NCI-H1436 treated with DMSO at 0.1 percent for 48 hours (cell line): ENCODE data around the gene BEGAIN.

Experiments used
- DNase-seq: peaks from one replicate; lab custom pipeline; 2025; lab: John Stamatoyannopoulos, UW

Gene BEGAIN

DNA sequence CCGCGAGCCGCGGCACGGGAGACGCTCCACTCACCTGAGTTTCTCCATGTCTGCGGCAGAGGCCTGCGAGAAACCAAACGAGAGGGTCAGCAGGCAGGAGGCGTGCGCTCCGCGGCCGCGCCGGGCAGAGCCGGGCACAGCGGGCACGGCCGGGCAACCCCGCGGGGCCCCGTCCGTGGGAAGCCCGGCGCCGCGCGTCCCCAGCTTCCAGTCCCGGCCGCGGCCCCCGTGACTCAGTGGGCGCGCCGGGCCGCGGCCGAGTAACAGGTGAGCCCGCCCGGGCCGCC lies 19.4 kb downstream of the BEGAIN start:
- no peak for DNase-seq

DNA sequence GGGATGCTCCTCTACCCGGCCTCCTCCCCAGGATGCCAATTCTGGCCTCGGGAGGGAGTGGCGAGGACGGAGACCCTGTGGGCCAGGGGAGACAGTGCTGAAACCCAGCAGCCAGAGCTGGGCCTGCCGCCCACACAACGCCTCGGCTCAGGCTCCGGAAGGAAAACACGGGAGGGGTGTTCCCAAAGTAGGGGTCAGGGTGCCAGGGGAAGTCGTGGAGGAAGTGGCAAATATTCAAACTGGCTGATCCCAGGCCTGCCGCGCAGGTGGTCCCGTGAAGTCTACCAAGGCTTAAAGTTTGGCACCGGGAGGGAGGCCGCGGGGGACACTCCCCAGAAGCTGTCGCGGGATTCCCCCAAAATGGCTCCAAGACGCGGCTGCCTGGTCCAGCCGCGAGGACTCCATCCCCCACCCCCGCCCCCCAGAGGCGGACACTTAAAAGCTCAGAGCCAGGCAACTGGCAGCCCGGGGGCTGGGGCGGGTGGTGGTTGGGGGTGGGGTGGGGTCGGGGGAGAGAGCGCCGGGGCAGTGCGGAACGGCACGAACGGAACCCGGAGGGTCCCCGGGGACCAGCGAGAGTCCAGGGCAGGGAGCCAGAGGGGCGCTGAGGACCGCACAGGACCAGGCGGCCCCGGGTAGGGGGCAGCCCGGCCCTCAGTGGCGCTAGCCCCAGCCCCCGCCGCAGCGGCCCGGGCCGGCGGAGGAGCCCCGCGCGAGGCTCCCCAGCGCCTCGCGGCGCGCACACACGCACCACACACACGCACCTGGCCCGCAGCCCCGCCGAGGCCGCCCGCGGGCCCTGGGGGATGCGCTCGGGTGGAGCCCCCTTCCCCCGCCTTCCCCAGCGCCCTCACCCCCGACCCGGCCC lies 20.0 kb downstream of the BEGAIN start:
- DNase-seq, result no peak

DNA sequence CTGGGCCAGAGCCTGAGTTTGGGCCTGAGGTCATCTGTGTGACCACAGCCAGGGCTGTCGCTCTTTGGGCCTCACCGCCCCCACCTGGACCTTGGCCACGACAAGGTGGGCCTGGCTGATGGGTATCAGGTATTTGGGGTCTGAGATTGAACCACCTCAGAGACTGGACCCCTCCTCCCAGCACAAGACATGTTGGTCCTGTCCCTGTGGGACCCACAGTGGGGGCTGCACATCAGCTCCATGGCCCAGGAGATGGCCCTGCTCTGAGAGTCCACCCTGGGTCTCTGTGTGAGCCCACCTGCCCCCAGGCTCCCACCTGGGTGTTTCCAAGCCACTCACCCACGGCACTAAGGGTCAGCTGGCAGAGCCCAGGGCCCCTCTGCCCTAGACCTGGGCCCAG lies 20.6 kb downstream of the BEGAIN start:
- DNase-seq, result no peak

DNA sequence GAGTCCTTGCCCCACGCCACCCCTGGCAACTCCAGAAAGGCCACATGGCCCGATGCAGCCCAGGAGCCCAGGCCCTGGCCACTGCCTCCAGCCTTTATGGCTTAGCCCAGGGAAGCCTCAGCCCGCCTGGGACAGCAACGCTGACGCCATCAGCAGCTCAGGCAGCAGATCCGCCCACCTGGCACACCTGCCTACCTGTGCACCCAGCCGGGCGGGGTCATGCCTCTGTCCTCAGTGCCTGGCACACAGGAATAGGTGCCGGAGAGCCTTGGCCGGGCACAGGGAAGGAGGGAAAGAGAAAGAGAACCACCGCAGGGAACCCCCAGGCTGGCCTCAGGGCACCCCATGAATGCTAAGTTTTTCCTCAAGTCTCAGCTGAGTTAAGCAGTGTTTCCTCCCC lies 21.1 kb downstream of the BEGAIN start:
- no peak for DNase-seq

DNA sequence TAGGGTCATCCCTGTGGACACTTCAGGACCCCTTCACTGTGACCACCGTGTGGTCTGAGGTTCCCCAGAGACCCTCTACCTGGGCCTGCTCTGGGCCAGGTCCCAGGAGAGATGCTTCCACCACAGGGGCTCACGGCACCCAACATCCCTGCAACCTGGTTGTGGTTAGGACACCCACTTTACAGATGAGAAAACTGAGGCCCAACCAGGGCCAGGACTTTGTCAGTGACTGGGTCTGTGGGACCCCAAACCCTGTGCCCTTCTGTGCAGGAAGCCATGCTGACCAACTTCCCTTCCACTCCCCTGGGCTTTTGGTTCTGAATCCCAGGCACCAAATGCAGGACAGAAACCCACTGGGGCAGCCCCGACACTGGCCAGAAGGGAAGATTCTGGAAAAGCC lies 21.6 kb downstream of the BEGAIN start:
- no peak for DNase-seq

DNA sequence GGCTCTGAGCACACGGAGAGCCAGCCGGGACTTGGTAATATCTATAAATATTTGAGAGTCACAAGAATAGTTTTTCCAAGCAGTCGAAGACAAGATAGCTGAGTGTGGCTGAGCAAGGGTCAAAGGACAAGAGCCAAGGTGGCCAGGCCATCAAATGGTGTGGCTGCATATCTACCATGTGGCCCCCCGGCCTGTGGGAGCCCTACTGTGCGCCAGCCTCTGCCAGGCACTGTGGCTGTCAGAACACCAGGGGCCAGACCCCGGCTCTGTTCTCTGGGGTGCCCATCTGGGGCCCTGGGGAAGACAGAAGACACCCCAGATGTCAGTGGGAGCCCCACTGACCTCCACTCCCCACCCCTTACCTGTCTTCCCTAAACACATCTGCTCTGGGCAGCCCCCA lies 22.7 kb downstream of the BEGAIN start:
- DNase-seq, result no peak

DNA sequence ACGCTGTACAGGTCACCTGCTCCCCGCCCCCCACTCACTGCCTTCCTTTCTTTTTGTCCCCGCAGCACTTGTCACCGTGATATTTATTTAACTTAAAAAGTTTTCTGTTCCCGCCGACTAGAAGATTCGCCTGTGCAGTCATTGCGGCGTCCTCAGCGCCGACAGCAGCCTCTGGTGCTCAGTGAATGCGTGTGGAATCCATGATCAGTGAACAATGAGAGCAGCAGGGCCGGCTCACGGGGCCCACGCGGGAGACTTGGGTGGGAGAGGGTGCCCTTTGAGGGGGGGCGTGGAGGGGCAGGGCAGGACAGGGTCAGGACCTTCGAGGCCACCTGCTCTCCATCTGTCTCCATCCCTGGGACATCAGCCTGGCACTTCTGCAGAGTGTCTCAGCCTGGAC lies 24.5 kb downstream of the BEGAIN start:
- DNase-seq, result no peak

DNA sequence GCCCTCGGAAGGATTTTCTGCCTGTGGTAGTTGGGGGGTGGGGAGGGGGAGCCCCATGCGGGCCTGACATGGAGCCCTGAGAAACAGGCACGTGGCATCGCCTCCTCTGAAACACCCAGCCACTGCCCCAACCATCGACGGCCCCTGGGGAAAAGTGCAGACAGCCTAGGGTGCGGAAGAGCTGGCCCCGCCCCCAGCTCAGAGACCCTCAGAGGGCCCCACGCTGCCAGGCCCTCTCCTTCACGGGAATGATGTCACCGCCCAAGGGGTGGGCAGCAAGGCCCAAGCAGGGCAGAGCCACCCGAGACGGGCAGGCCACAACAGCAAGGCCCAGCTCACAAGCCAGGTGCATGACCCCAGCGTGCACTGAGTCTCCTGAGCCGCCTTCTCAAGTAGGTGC lies 26.2 kb downstream of the BEGAIN start:
- no peak for DNase-seq

DNA sequence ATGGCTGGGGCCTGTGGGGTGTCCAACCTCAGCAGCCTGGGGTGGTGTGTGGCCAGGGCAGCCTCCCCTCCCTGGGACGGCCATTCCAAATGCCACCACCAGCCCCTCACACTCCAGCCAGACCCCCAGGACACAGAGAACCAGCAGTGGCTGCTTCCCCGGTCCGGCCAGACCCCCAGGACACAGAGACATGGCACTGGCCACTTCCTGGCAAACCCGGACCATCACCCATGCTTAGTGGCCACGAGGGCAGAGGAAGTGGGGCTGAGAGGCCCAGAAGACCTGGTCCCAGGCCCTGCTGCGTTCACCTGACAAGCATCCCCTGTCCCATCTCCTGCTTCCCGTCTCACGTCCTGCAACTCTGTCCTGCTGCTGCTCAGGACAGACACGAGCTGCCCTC lies 26.7 kb downstream of the BEGAIN start:
- no peak for DNase-seq

DNA sequence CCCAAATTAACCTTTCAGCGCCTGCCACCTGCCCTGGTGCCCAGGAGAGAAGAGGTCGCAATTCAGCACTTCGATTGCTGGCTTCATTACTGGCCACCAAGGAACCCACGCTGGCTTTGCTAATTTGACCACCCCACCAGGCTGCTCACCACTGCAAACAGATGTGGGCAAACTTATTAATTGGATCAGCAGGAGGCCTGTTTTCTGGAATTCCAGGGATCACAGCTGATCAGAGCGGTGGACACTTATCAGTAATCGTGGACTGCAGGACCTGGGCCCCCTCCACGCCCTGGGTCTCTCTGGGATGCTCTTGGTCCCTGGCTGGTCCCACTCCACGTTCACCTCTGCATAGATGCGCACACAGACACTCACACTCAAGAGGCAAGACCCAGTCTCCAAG lies 27.8 kb downstream of the BEGAIN start:
- DNase-seq, result no peak

DNA sequence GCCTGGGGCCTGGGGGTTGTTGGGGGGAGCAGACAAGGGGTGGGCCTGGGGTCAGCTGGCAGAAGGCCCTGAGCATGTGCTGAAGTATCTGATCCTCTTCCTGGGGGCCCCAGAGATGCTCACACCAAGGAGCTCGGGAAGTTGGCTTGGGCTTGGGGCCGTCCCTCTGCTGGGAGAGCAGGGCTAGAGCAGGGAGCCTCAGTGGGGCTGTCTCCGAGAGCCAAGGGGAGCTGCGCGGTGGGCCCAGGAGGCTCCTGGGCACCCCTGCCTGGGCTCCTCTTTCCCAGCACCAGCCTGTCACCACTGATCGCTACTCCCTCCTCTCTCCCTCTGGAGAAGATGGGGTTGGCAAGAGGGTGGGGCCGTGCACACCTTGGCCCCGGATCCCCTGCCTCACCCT lies 28.3 kb downstream of the BEGAIN start:
- DNase-seq, result no peak

DNA sequence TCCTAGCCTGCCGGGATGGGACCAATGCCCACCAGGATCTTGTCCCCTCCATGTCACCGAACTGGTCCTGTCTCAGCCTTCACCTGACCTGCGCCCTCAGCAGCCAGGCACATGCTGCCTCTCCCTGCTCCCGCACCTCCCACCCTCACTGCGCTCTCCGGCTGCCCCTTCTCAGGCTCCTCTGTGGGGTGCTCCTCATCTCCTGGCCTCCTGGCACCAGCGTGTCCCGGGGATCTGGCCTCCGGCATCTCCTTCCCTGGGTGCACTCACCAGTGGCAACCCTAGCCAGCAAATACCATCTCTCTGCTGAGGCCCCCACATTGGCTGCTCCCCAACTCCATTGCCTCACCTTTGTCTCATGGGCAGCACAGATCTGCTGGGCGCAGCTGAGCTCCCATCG lies 29.0 kb downstream of the BEGAIN start:
- no peak for DNase-seq

DNA sequence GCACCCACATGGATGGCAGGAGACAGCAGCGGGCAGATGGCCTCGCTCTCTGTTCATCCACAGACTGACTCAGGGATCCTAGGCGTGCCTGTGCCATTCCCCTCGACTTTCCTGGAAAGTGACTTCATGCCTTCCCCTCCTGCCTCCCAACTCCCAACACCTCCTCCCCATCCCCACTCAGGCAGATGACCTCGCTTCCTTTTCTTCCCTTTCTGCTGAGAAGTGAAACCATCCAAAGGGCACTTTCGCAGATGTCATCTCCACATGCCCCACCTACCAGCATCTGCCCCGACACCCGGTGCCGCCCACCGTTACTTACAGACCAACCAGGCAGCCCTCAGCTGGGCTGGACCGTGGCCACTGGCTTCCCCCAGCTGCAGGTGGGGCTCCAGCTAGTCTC lies 29.6 kb downstream of the BEGAIN start:
- no peak for DNase-seq

DNA sequence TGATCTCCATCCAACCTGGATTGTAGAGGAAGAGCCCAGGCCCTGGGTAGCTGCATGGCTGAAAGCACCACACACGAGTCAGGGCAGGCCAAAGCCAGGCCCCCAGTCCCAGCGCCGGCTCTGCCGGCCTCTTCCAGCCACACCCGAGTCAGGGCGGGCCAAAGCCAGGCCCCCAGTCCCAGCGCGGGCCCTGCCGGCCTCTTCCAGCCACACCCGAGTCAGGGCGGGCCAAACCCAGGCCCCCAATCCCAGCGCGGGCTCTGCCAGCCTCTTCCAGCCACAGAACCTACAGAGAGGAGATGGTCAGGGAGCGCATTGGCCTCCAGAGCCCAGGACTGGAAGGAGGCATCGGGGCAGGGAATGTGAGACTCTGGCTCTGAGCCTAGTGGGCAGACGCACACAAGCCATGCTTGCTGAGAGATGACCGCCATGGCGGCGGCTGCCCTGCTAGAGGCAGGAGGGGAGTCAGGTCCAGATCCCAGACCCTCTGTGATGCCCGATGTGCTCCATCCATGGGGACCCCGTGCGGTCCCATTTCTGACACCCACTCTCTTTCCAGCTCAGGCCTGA lies 30.2 kb downstream of the BEGAIN start:
- no peak for DNase-seq

DNA sequence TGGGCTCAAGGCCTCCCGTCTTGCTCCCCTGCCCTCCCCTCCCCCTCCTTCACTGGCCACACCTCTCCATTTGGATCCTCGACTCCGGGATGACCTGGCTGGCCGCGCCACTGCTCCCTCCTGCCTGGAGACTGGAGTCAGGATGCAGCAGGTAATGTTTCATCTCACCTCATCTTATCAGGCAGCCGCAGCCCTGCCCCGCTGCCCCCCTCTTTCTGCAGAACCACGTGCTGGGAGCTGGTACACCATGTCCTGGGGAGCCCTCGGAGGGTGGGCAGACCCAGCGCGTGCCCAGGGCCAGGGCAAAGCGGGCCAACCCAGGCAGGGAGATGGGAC lies 31.1 kb downstream of the BEGAIN start:
- DNase-seq, result no peak

DNA sequence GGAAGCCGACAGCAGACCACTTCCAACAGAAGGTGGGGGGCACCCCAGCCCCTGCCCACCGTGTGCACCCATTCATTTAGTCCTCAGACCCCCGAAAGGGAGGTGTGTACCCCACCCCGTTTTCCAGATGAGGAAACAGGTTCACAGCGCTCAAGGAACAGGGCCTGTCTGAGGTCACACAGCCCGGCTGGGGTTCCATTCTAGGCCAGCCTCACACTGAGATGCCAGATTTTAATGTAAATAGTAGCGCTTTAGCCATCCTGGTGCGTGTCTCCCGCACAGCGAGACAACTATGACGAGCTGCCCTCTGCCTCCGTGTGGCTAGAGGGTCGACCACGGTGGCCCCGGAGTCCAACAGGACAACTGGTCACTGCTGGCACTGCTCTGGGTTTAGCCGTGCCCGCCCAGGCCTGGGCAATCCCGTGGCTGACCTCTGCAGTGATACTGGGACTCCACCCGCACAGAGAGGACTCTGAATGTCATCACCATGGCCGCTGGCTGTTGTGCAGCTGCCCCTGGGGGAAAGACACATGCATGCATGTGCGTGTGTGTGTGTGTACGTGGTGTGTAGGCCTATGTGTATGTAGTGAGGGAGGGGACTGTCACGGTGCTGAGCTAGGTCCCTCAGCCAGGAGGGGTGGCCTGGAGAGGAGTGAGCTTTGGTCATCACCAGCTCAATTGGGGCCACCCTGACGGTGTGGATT lies 31.6 kb downstream of the BEGAIN start:
- DNase-seq, result no peak

DNA sequence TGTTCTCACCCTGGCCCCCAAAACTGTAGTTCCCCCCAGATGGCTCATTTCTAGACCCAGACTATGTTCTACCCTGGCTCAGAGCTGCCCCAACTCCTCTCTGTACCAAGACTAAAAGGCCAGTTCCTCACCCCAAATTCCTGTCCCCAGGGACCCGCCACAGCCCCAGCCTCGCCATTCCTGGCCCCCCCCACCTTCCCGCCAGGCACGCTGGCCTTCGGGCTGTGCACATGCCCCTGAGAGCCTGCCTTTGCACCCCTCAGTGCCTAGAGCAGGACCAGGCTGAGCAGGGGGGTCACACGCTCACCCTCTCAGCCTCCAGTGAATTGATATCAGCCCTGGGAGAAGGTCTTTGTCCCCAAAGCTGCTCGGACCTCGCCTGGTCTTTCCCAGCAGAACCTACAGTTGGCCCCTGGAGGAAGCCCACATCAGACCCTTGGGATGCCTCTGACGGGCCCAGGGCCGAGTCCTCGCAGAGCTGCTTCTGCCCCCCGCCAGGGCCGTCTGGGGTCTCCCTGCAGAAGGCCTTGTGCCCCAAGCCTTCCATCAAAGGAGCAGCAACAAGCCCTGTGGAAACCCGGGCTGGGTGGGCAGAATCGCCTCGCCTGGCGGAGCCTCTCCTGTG lies 32.4 kb downstream of the BEGAIN start:
- DNase-seq, result no peak

DNA sequence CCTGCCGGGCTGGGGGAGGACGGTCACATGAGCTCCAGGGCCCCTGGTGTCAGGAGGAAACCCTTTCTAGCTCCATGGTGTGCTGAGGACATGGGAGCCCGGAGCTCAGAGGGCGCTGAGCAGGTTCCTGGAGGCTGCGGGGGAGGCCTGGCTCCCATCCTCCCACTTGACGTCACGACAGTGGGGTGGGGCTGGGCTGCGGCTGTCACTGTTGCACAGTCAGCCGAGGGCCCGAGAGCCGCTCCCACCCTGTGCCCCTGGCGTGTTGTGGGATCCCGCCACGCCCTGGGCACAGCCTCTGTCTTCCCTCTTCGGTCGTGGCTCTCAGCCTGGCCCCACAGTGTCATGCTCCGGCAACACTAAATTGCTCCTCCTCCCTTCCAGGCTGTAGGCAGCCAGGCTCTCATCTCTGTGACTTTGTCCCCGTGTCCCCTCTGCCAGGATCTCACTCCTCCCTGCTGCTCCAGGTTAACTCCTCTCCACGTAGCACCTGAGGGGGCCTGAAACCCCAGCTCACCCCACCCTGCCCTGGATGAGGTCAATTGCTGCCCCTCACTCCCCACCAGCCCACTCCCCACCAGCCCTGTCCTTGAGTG lies 33.0 kb downstream of the BEGAIN start:
- DNase-seq, result no peak

DNA sequence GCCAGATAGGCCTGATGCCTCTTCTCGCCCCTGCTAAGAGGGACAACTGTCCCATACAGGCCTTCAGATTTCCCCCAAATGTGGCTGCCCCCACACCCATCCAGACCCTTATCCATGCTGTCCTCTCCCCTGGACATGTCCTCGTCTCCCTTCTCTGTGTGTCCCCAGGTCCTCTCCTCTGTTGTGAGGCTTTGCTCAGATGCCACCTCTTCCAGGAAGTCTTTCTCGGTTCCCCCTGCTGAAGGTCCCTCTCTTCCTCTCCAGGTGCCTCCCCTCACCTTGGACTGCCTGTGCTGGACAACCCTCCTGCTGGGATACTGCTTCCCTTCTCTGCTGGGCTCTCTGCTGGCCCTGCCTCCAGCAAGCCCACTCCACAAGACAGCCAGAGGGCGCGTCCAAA lies 33.7 kb downstream of the BEGAIN start:
- no peak for DNase-seq

DNA sequence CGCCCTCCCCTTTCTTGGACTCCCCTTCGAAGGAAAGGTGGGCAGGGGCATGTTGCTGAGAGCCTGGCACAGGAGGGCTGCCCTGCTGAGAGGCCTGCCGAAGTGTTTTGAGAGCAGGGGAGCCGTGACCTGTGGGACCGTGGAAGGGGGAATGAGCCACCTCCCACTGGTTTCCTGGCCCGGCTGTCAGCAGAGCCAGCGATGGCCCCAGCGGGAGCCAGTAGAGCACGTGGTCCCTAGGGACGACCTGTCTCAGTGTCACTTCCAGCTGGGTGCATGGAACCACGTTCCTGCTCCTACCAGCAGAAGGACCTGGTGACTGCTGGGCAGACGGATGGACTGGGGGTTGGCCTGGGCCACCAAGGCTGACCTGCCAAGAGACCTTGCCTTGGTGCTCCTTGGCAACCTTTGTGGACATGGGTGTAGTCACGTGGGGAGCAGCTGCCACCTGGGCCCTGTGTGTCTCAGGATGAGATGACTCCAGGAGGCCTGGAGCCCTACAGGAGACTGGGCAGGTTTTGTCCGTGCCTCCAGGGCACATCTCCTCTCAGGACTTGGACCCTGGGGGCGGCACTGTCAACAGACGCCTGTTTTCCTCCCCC lies 34.6 kb downstream of the BEGAIN start:
- no peak for DNase-seq

DNA sequence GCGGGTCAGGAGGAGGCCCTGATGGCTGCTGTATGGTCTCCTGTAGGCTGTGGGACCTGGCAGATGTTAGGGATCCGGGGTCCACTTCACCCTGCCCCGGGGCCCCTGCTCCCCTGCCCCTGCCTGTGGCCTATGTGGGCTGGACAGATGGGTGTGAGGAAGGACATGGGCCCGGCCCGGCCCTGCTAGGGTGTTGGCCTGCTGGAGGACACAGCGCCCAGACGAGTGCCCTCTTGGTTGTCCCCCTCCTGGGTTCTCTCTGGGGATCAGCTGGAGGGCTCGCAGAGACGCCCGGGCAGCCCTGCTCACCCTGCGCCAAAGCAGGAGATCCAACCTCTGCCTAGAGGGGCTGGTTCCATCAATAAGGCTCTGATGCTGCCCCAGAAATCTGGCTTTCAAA lies 36.2 kb downstream of the BEGAIN start:
- no peak for DNase-seq

DNA sequence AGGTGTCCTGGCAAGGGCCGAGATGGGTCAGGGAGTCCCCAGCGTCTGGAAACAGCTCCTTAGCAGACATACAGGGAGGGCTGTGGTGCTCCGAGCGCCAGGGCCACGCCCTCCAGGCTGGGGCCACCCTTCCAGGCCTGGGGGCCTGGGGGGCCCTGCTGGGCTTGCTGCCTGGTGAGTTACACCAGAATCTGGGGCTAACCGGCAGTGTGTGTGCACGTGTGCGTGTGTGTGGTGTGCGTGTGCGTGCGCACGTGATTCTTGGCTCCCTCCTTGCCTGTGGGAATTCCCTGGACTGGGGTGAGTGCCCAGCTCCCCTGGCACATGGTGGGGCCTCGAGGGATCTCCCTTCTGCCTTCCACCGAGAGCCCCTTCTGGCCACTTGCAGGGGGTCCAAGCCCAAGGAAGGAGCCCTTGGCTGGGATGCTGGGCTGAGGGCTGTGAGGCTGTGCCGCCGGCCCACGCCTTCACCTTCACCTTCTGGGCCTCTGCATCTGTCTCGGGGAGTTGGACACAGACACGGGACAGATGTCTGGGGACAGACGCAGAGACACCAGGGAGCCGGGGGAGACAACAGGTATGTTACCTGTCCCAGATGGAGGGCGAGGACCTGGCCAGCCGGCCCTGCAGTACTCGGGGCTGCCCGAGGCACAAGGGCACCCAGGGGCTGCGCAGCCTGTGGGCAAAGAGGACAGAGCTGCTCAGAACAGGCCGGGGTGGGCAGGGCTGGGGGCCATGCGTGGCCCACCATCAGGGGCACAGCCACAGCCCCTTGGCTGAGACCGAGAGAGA lies 37.2 kb downstream of the BEGAIN start:
- DNase-seq, result no peak
